ENCODE measurements around the gene PRKAB2. TPM values are rescaled to one million over a fixed set of nuclear protein-coding genes. Genes with fewer than 3 reads are reported as not detected.
A peak's percentile ranks its signal among the peaks of the same experiment; 100 is the strongest.

The PRKAB2 gene
- total and polyA plus RNA-seq, 2 of the 13 experiments (the other 11 are each of a cell fraction or from before 2014, with no cell fraction given) = 44.0 to 118 TPM

DNA sequence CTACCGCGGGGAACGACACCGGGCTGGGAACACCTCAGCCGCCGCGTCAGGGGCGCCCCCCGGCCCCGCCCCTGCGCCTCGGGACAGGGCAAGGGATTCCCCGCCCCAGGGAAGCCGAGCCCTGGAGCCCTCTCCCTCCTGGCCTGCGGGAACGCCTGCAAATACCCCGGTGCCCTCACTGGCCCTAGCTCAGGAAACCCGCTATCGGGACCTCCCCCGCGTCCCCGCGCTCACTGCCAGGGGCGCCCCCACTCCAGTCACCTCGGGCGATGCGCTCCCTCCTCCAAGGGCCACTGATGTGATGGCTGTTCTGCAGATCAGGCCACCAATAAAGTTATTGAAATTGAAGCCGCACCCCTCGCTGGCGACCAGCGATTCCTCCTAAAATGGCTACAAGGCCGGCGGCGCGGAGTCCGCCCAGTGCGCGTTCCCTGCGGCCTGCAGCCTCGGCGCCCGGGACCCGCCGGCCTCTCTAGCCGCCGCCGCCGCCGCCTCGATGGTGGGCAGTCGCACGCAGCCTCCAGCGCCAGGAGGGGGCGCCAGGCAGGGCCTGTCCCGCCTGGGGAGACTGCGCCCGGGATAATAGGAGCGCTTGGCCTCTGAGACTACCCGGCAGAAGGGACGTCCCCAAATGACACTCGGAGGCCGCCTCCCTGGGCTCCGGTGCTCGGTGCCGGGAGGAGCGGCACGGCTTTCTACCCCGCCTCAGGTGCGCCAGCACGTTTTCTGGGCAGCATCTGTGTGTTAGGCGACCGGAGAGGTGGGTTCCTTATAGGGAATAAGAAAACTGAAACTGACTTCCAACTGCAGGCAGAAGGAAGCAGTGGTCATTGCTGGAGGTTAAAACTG is at the start of gene PRKAB2 (continued):
- TF ChIP-seq ZNF766 (CRISPR knock-in tag; IDR thresholded peaks at IDR 0.05; ENCODE audit: borderline replicate concordance) (peak; percentile 27; the same call in 1 of the 2 replicates), ZNF33B (CRISPR knock-in tag; IDR thresholded peaks at IDR 0.05) (peak; percentile 70; the same call in 1 of the 2 replicates), ZNF639 (CRISPR knock-in tag; conservative IDR thresholded peaks at IDR 0.05) (peak; percentile 88), MEIS1 (CRISPR knock-in tag; IDR thresholded peaks at IDR 0.05; ENCODE audit: borderline replicate concordance) (peak; percentile 84; the same call in 1 of the 2 replicates), CBX1 (IDR thresholded peaks at IDR 0.05; ENCODE audit: low read depth) (no peak), NFATC3 (CRISPR knock-in tag; IDR thresholded peaks at IDR 0.05) (0 out of 2 replicates have a peak, but pooled peaks have one; percentile 42), ZSCAN25 (CRISPR knock-in tag; IDR thresholded peaks at IDR 0.05) (peak; percentile 23; the same call in 1 of the 2 replicates), TFAP4 (IDR thresholded peaks at IDR 0.05; ENCODE audit: borderline replicate concordance, low read depth) (0 out of 2 replicates have a peak, but pooled peaks have one; percentile 45), PCBP2 (optimal IDR thresholded peaks at IDR 0.05; ENCODE audit: low read depth, low read length, poor library complexity, severe bottlenecking) (no peak), HDAC6 (IDR thresholded peaks at IDR 0.05; ENCODE audit: low read depth, low read length) (no peak), ZKSCAN1 (IDR thresholded peaks at IDR 0.05; ENCODE audit: low read length) (peak; percentile 60; the same call in 1 of the 2 replicates), ATF7 (IDR thresholded peaks at IDR 0.05) (no peak), ATF7 (CRISPR knock-in tag; IDR thresholded peaks at IDR 0.05) (peak; percentile 22; the same call in 1 of the 2 replicates), ZNF709 (CRISPR knock-in tag; IDR thresholded peaks at IDR 0.05) (peak; percentile 91; the same call in 1 of the 2 replicates), ZNF780A (CRISPR knock-in tag; IDR thresholded peaks at IDR 0.05) (no peak), MED1 (CRISPR knock-in tag; IDR thresholded peaks at IDR 0.05) (peak; percentile 83), ZNF543 (CRISPR knock-in tag; IDR thresholded peaks at IDR 0.05) (peak; percentile 95; the same call in 1 of the 2 replicates), NFIC (IDR thresholded peaks at IDR 0.05; ENCODE audit: low read length) (no peak)
- TF ChIP-seq, protein P1, sequence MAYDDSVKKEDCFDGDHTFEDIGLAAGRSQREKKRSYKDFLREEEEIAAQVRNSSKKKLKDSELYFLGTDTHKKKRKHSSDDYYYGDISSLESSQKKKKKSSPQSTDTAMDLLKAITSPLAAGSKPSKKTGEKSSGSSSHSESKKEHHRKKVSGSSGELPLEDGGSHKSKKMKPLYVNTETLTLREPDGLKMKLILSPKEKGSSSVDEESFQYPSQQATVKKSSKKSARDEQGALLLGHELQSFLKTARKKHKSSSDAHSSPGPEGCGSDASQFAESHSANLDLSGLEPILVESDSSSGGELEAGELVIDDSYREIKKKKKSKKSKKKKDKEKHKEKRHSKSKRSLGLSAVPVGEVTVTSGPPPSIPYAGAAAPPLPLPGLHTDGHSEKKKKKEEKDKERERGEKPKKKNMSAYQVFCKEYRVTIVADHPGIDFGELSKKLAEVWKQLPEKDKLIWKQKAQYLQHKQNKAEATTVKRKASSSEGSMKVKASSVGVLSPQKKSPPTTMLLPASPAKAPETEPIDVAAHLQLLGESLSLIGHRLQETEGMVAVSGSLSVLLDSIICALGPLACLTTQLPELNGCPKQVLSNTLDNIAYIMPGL (CRISPR knock-in tag; IDR thresholded peaks at IDR 0.05; ENCODE audit: borderline replicate concordance in 1 of 2, low read depth in 1 of 2) = peak; percentile 98
- TF ChIP-seq, protein P2, sequence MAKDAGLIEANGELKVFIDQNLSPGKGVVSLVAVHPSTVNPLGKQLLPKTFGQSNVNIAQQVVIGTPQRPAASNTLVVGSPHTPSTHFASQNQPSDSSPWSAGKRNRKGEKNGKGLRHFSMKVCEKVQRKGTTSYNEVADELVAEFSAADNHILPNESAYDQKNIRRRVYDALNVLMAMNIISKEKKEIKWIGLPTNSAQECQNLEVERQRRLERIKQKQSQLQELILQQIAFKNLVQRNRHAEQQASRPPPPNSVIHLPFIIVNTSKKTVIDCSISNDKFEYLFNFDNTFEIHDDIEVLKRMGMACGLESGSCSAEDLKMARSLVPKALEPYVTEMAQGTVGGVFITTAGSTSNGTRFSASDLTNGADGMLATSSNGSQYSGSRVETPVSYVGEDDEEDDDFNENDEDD (CRISPR knock-in tag; IDR thresholded peaks at IDR 0.05; ENCODE audit: borderline replicate concordance) = peak; percentile 55; the same call in 1 of the 2 replicates
- TF ChIP-seq, protein P3, sequence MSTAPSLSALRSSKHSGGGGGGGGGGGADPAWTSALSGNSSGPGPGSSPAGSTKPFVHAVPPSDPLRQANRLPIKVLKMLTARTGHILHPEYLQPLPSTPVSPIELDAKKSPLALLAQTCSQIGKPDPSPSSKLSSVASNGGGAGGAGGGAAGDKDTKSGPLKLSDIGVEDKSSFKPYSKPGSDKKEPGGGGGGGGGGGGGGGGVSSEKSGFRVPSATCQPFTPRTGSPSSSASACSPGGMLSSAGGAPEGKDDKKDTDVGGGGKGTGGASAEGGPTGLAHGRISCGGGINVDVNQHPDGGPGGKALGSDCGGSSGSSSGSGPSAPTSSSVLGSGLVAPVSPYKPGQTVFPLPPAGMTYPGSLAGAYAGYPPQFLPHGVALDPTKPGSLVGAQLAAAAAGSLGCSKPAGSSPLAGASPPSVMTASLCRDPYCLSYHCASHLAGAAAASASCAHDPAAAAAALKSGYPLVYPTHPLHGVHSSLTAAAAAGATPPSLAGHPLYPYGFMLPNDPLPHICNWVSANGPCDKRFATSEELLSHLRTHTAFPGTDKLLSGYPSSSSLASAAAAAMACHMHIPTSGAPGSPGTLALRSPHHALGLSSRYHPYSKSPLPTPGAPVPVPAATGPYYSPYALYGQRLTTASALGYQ (CRISPR knock-in tag; IDR thresholded peaks at IDR 0.05) = peak; percentile 72; the same call in 1 of the 2 replicates
